Body of pancreas (tissue), 4 donors: ENCODE measurements around the gene KCNAB2.

Source experiments
- CTCF ChIP-seq, 7 experiments: fragments of 450-650 bp in 4 of 7; fragments of 200-600 bp in 3 of 7; sonication (generic) in 3 of 7; IDR thresholded peaks; one replicate each; pipeline ENCODE4 v1.5.1; 2016 to 2019; ENCODE audit warnings: antibody characterized with exemption in 7 of 7
- POLR2A ChIP-seq, 3 donors: fragments of 450-650 bp; IDR thresholded peaks; one replicate each; pipeline ENCODE4 v1.6.1; 2016; ENCODE audit warnings: antibody characterized with exemption in 3 of 3, mild to moderate bottlenecking in 2 of 3

GRCh38 chr1:5999711-6000443 lies 45.8 kb upstream of the KCNAB2 start:
- TF ChIP-seq CTCF (IDR thresholded peaks at IDR 0.05) (no peak), POLR2A (IDR thresholded peaks at IDR 0.05) (no peak)
